ENCODE data around the gene TECR. TPM values are rescaled to one million over a fixed set of nuclear protein-coding genes. Genes with fewer than 3 reads are reported as not detected.
"Not testable (repeated sequence)": the region's sequence is repeated elsewhere in the genome, so short reads cannot be mapped to it uniquely, and the experiment has no call there.

TECR gene
- total RNA-seq, 2 experiments from 2014 or later: 169 to 190 TPM

- Mint-ChIP-seq H3K36me3 (ENCODE audit: low read depth) (peaks cover 3% of the 10 kb centered on the region), H3K4me1 (peaks cover 4% of the 10 kb centered on the region), H3K9me3 (peaks cover 6% of the 10 kb centered on the region), H3K27me3 (no peaks in the 10 kb centered on the region), H3K4me3 (no peak overlapping the region), H3K27ac (no peak overlapping the region)
- DNase-seq: no peak
- POLR2A ChIA-PET: no interaction called here
- CTCF ChIA-PET: no interaction called here
Observed at GRCh38 chr19:14599548-14600147, 70.3 kb downstream of the TECR start.

DNA sequence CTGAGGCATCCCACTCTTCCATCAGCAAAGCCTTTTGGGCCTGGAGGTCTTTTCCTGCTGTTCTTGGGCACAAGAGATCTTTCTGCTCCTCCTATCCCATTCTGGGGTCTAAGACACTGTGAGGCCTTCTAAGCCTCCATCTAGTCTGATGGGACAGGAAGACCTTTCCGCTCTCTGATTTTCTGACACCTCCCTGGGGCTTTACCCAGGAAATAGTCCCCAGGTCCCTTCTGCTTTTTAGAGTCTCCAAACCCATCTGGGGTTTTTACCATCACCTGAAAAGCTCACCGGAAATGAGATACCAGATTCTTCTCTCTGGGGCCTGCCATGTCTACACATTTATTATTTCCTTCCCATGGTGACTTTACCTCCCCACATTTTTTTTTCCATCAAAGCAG is 74.6 kb downstream of the TECR start:
- Mint-ChIP-seq H3K9me3 (no peaks in the 10 kb centered on the region), H3K27ac (no peak overlapping the region), H3K36me3 (ENCODE audit: low read depth) (no peaks in the 10 kb centered on the region), H3K4me3 (no peak overlapping the region), H3K27me3 (no peaks in the 10 kb centered on the region), H3K4me1 (peaks cover 4% of the 10 kb centered on the region)
- POLR2A ChIA-PET: no interaction called here
- no peak for DNase-seq
- CTCF ChIA-PET: interaction anchor here (0.6 to 0.7 kb wide), 2 partner anchors 24 to 465 kb away, joined by 3 read pairs; no protein-coding TSS in a partner anchor

DNA sequence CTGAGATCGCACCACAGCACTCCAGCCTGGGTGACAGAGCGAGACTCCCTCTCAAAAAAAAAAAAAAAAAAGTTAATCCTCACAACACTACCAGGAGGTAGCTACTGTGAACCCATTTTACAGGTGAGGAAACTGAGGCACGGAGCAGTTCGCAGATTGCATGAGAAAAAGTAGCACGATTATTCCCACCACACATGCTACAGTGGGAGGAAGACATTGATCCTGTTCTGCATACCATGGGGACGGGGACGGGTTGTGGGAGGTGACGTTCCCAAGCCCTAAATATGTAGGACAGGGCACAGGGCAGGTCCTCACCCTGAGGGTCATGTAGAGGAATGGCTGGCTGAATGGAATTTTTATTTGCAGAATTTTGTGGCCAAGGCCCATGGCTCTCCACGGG is 77.2 kb downstream of the TECR start:
- H3K4me1 Mint-ChIP-seq: peaks cover 4% of the 10 kb centered on the region
- no peaks in the 10 kb centered on the region for H3K27me3 Mint-ChIP-seq
- no peak overlapping the region for H3K27ac Mint-ChIP-seq
- no peak for DNase-seq
- CTCF ChIA-PET: no interaction called here
- POLR2A ChIA-PET: no interaction called here
- no peak overlapping the region for H3K4me3 Mint-ChIP-seq
- no peaks in the 10 kb centered on the region for H3K36me3 Mint-ChIP-seq (ENCODE audit: low read depth)
- no peaks in the 10 kb centered on the region for H3K9me3 Mint-ChIP-seq

GRCh38 chr19:14611051-14611450 is 81.7 kb downstream of the TECR start:
- H3K4me1 Mint-ChIP-seq: no peaks in the 10 kb centered on the region
- DNase-seq: no peak
- ChIA-PET CTCF (interaction anchor here (0.6 to 1.2 kb wide), 3 partner anchors 13 to 1115 kb away, joined by 3 to 8 read pairs (median 4); no protein-coding TSS in a partner anchor), POLR2A (no interaction called here)
- H3K27ac Mint-ChIP-seq: no peak overlapping the region
- no peak overlapping the region for H3K4me3 Mint-ChIP-seq
- H3K9me3 Mint-ChIP-seq: no peaks in the 10 kb centered on the region
- H3K36me3 Mint-ChIP-seq (ENCODE audit: low read depth): no peaks in the 10 kb centered on the region
- H3K27me3 Mint-ChIP-seq: no peaks in the 10 kb centered on the region

- H3K4me1 Mint-ChIP-seq; CTCF ChIA-PET; H3K27me3 Mint-ChIP-seq; H3K27ac Mint-ChIP-seq; DNase-seq; POLR2A ChIA-PET; H3K9me3 Mint-ChIP-seq; H3K36me3 Mint-ChIP-seq (ENCODE audit: low read depth); H3K4me3 Mint-ChIP-seq: not testable (repeated sequence)
Observed at GRCh38 chr19:14612242-14612641, 82.8 kb downstream of the TECR start.

- Mint-ChIP-seq H3K27ac (no peak overlapping the region), H3K9me3 (no peaks in the 10 kb centered on the region), H3K4me3 (no peak overlapping the region), H3K4me1 (no peaks in the 10 kb centered on the region), H3K36me3 (ENCODE audit: low read depth) (no peaks in the 10 kb centered on the region), H3K27me3 (no peaks in the 10 kb centered on the region)
- CTCF ChIA-PET: no interaction called here
- POLR2A ChIA-PET: no interaction called here
- DNase-seq: no peak
Observed at GRCh38 chr19:14612657-14613056, 83.3 kb downstream of the TECR start.

DNA sequence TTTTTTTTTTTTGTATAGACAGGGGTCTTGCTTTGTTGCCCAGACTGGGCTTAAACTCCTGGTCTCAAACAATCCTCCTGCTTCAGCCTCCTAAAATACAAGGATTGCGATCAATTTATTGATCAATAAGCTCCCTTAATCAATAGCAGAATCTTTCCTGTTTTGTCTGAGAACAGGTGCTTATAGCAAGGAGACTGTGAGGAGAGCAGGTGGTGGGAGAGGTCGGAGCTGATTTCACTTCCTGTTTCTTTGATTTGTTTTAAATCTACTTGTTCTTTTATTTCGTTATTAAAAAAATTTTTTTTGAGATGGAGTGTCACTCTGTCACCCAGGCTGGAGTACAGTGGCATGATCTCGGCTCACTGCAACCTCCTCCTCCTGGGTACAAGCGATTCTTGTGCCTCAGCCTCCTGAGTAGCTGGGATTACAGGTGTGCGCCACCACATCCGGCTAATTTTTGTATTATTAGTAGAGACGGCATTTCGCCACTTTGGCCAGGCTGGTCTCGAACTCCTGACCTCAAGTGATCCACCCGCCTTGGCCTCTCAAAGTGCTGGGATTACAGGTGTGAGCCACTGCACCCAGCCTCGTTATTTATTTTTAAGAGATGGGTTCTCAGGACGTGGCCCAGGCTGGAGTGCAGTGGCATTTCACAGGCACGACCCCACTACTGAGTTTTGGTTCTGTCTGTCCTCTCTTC is 84.2 kb downstream of the TECR start:
- H3K4me3 Mint-ChIP-seq; H3K27ac Mint-ChIP-seq; CTCF ChIA-PET; H3K9me3 Mint-ChIP-seq; POLR2A ChIA-PET; H3K36me3 Mint-ChIP-seq (ENCODE audit: low read depth); H3K27me3 Mint-ChIP-seq; DNase-seq; H3K4me1 Mint-ChIP-seq: not testable (repeated sequence)

GRCh38 chr19:14614099-14614412 is 84.7 kb downstream of the TECR start:
- Mint-ChIP-seq H3K4me3 (no peak overlapping the region), H3K36me3 (ENCODE audit: low read depth) (no peaks in the 10 kb centered on the region), H3K4me1 (no peaks in the 10 kb centered on the region), H3K27me3 (no peaks in the 10 kb centered on the region), H3K9me3 (peaks cover 3% of the 10 kb centered on the region), H3K27ac (no peak overlapping the region)
- no peak for DNase-seq
- ChIA-PET CTCF (no interaction called here), POLR2A (no interaction called here)

Small RNAs within 50 kb of the gene (microRNA-seq; reads per million reads assigned to microRNA genes)
- gene MIR639 (ENCODE audit: borderline microRNAs expressed, borderline replicate concordance): not detected

Other genes starting within 250 kb of the TECR start
- gene ADGRE5, start 148.2 kb upstream of the TECR start, total RNA-seq: 100 to 1,000 TPM; 304 to 310 TPM
- 100 to 1,000 TPM; 232 to 269 TPM for gene DDX39A, start 110.3 kb upstream of the TECR start, total RNA-seq
- 100 to 1,000 TPM; 238 to 242 TPM for gene PKN1, start 96.3 kb upstream of the TECR start, total RNA-seq
- under 1 TPM; 0.19 to 0.27 TPM for gene PTGER1, start 54.2 kb upstream of the TECR start, total RNA-seq
- gene GIPC1, start 33.5 kb upstream of the TECR start, total RNA-seq: 10 to 100 TPM; 36.5 to 47.2 TPM
- 100 to 1,000 TPM in 1 of 2 experiments, 10 to 100 TPM in 1; 89.7 to 100 TPM for gene DNAJB1, start 11.2 kb upstream of the TECR start, total RNA-seq
- gene NDUFB7, start 42.5 kb downstream of the TECR start, total RNA-seq: 100 to 1,000 TPM; 121 to 123 TPM
- not detected for gene CLEC17A, start 53.5 kb downstream of the TECR start, total RNA-seq
- gene ADGRE3, start 145.2 kb downstream of the TECR start, total RNA-seq: not detected
- 10 to 100 TPM; 12.5 to 14.9 TPM for gene ZNF333, start 160.5 kb downstream of the TECR start, total RNA-seq
- gene ADGRE2, start 249.0 kb downstream of the TECR start, total RNA-seq: under 1 TPM; 0.42 to 0.73 TPM

Data from activated CD4-positive, alpha-beta T cell treated with anti-CD3 and anti-CD28 coated beads, Interleukin-2, amount 10 ng/mL, durations not matched to agents 7 days and 5 days (primary cell).